GM12878 (cell line): ENCODE measurements around the gene POU4F1.
A peak's percentile ranks its signal among the peaks of the same experiment; 100 is the strongest.

ENCODE experiments used
- E2F4 ChIP-seq: IDR thresholded peaks from 2 replicates; pipeline ENCODE4 v1.6.1; 2012; ENCODE audit warnings: low read depth, low read length, improper control_type of control experiment
- EP300 ChIP-seq, 2 experiments: fragments of 150-350 bp in 1 of 2; IDR thresholded peaks; 2 replicates each; pipeline ENCODE4 v1.6.1; 2011 to 2012; ENCODE audit warnings: low read depth in 2 of 2, low read length in 2 of 2, borderline replicate concordance in 1 of 2, improper control_type of control experiment in 1 of 2, inconsistent platforms in 1 of 2; ENCODE audit not compliant: control insufficient read depth in 1 of 2
- EZH2 ChIP-seq: IDR thresholded peaks from 2 replicates; pipeline ENCODE4 v1.6.1; 2012; ENCODE audit warnings: low read depth, mild to moderate bottlenecking, control low read depth, inconsistent platforms, low read length, borderline replicate concordance; ENCODE audit not compliant: control insufficient read depth
- FOS ChIP-seq: IDR thresholded peaks from 3 replicates; pipeline ENCODE4 v1.6.1; 2011; ENCODE audit warnings: borderline replicate concordance; ENCODE audit not compliant: insufficient read length; ENCODE audit errors: extremely low read depth
- HDAC2 ChIP-seq: fragments of 200-600 bp; sonication (generic); IDR thresholded peaks from 2 replicates; pipeline ENCODE4 v1.6.1; 2017
- IRF4 ChIP-seq: IDR thresholded peaks from 2 replicates; pipeline ENCODE4 v1.6.1; 2011; ENCODE audit warnings: low read depth, low read length
- MYC ChIP-seq: IDR thresholded peaks from 2 replicates; pipeline ENCODE4 v1.6.1; 2011; ENCODE audit warnings: mild to moderate bottlenecking, low read length, moderate library complexity, inconsistent platforms; ENCODE audit not compliant: insufficient read depth, insufficient replicate concordance, insufficient read length, severe bottlenecking
- NRF1 ChIP-seq: conservative IDR thresholded peaks from 2 replicates; pipeline ENCODE4 v1.6.1; 2011; ENCODE audit warnings: mild to moderate bottlenecking, low read depth, low read length, improper control_type of control experiment
- POLR2A ChIP-seq: IDR thresholded peaks from 2 replicates; pipeline ENCODE4 v1.6.1; 2011; ENCODE audit warnings: low read depth, mild to moderate bottlenecking, low read length
- RFX5 ChIP-seq: IDR thresholded peaks from 2 replicates; pipeline ENCODE4 v1.6.1; 2011; ENCODE audit warnings: low read depth, low read length, improper control_type of control experiment
- SMC3 ChIP-seq: IDR thresholded peaks from 2 replicates; pipeline ENCODE4 v1.6.1; 2011; ENCODE audit warnings: low read length, improper control_type of control experiment, borderline replicate concordance
- TAF1 ChIP-seq: IDR thresholded peaks from 2 replicates; pipeline ENCODE4 v1.6.1; 2011; ENCODE audit warnings: mild to moderate bottlenecking, low read depth, low read length, borderline replicate concordance
- ZBED1 ChIP-seq: IDR thresholded peaks from 2 replicates; pipeline ENCODE4 v1.6.1; 2016; ENCODE audit warnings: borderline replicate concordance
- TF ChIP-seq, protein P1 (sequence below), 3 experiments: IDR thresholded peaks in 2 of 3; conservative IDR thresholded peaks in 1 of 3; 2 replicates each; pipeline ENCODE4 v1.5.1; 2011; ENCODE audit warnings: low read depth in 3 of 3, low read length in 3 of 3, mild to moderate bottlenecking in 3 of 3, control low read depth in 2 of 3, moderate library complexity in 2 of 3, inconsistent platforms in 1 of 3, mixed read lengths in 1 of 3; ENCODE audit not compliant: control insufficient read depth in 2 of 3, insufficient read depth in 1 of 3; ENCODE audit errors: extremely low read depth in 1 of 3

GRCh38 chr13:78602561-78603239 lies 652 bp downstream of the POU4F1 start:
- TF ChIP-seq SMC3 (no peak), EZH2 (0 out of 2 replicates have a peak, but pooled peaks have one; percentile 18), RFX5 (no peak), ZBED1 (no peak), EP300 (IDR thresholded peaks at IDR 0.05; ENCODE audit: borderline replicate concordance in 1 of 2, control insufficient read depth in 1 of 2, low read depth in 2 of 2, low read length in 2 of 2) (no peak), POLR2A (no peak), NRF1 (no peak), IRF4 (no peak), MYC (no peak), HDAC2 (no peak), TAF1 (no peak), FOS (no peak), E2F4 (no peak)
- TF ChIP-seq, protein P1, sequence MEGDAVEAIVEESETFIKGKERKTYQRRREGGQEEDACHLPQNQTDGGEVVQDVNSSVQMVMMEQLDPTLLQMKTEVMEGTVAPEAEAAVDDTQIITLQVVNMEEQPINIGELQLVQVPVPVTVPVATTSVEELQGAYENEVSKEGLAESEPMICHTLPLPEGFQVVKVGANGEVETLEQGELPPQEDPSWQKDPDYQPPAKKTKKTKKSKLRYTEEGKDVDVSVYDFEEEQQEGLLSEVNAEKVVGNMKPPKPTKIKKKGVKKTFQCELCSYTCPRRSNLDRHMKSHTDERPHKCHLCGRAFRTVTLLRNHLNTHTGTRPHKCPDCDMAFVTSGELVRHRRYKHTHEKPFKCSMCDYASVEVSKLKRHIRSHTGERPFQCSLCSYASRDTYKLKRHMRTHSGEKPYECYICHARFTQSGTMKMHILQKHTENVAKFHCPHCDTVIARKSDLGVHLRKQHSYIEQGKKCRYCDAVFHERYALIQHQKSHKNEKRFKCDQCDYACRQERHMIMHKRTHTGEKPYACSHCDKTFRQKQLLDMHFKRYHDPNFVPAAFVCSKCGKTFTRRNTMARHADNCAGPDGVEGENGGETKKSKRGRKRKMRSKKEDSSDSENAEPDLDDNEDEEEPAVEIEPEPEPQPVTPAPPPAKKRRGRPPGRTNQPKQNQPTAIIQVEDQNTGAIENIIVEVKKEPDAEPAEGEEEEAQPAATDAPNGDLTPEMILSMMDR (IDR thresholded peaks at IDR 0.05 in 2 of 3, conservative IDR thresholded peaks at IDR 0.05 in 1 of 3; ENCODE audit: control insufficient read depth in 2 of 3, extremely low read depth in 1 of 3, insufficient read depth in 1 of 3, low read depth in 3 of 3, low read length in 3 of 3), result no peak
